Ramos (cell line): ENCODE results near the gene RASGRP3.
"Not testable (repeated sequence)": the region's sequence is repeated elsewhere in the genome, so short reads cannot be mapped to it uniquely, and the experiment has no call there.

Experiments
- in situ Hi-C: fragments of 300-500 bp; cut with MboI; formaldehyde crosslinking; loops from one replicate; pipeline ENCODE4 v1.14.3; 2022; ENCODE audit warnings: low sequenced_read_pairs; ENCODE audit not compliant: unreplicated experiment

The RASGRP3 gene

DNA sequence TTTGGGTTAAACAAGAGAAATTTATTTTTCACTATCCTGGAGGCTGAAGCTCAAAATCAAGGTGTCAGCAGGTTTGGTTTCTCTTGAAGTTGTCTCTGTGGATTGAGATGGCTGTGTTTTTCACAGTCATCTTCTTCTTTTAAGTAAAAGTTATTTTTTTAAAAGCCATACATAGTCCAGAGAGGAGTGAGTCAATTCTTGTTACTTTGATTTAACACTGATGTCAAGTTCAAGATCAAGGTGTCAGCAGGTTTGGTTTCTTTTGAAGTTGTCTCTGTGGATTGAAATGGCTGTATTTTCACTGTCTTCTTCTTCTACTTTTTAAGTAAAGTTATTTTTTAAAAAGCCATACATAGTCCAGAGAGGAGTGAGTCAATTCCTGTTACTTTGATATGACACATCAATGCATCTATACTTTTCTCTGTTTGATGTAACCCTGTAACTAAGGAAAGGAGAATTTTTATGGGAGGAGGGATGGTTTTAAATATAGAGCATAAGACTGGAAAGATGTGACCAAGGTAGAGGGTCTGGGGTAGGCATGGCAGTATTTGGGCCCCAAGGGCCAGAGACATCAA, 22.5 kb upstream of the RASGRP3 start:
- in situ Hi-C loops = no loop called here

DNA sequence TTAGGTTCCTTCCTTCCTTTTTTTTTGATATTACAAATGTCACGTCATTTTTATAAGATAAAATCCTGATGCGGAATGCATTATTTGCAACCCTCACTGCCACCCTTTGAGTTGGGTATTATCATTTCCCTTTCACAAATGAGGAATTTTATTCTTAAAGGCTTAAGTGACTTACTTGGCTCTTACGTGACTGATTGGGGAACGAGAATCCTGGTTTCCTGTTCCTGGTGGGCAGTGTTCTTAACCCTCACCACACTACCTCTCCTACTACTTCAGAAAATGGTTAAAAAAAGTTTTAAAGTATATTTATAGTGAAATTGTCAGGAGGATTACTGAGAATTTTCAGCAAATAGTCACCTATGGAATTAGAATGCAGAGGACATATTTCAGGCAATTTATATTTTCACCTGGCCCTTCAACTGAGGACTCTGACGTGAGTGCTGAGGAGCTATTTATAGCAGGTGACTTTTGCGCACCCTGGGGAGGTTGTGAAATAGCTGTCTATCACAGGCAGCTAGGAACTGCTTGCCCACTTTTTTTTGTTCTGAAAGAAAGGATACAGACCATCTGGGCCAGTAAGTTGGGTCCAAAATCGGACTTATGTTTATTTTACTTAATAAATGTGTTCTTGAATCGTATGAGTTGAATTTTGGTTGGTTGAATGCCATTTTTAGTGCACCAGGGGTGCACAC, 18.7 kb upstream of the RASGRP3 start:
- in situ Hi-C loops = no loop called here

DNA sequence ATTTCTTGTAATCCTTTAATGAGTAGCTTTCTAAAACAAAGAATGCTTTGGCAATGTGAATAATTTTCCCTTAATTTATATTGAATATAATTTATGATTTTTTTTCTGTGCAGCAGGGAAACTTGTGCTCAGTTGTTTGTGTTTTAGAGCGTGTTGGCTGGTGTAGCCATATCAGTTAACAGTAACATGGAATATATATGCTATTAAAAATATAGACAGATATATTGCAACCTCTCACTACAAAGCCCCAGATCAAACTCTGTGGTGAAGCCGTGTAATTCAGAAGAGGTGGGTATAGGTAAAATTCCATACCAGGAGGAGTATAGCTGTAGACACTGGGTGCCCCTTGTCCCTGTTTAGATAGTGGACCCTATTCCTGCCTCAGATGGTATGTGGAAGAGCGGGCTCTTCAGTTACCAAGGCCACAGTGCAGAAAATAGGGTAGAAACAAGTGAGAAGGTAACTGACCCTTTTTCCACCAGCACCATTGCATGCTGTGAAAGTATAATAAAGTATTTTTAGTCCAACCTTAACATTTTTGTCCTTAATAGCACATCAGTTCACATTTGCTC, 18.1 kb upstream of the RASGRP3 start:
- in situ Hi-C loops = no loop called here

DNA sequence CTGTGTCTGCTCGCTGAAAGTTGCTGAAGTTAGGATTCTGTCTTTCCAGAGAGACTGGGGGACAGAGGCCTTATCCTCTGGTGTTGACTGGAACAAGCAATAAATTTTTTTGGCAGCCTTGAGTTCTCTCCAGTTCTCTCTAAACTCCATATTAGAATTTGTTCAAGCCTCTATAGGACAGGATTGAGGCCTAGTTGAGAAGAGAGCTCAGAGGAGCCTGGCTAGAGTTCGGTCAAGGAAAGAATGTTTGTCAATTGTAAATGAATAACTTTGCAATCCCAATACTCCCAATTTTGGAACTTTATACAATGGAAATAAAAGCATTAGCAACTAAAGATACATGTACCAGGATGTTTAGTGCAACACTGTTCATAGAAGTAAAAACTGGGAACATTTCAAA, 16.7 kb upstream of the RASGRP3 start:
- in situ Hi-C loops = no loop called here

DNA sequence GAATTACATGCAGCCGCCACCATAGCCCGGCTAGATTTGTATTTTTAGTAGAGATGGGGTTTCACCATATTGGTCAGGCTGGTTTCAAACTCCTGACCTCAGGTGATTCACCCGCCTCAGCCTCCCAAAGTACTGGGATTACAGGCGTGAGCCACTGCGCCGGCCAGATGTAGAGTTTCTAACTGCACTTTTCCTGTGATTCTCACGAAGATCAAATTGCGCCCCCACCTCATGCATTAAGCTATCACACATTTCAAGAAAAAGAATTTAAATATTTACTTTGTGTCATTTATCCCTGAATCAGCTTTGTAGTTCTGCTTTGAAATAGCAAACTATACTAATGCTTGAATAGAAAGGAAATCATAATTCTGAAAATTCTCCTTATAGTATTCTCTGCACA, 13.9 kb upstream of the RASGRP3 start:
- in situ Hi-C loops = not testable (repeated sequence)

DNA sequence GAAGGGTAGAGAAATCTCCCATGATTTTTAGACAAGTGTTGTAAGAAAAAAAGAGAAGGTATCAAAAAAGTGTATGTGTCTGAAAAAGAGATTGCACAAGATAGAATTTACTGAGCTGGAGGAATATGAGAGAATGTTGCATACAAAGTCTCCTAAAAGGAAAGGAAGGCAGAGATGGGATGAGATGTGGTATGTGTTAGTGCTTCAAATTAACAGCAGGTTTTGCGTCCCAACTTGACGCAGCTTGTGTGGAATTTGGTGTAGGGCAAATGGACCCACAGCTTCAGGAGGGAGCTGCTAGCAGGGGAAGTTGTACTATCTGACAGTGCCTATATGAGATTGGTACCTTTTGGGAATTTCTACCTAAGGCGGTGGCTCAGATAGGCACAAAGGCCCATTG, 9.0 kb upstream of the RASGRP3 start:
- in situ Hi-C loops = no loop called here

DNA sequence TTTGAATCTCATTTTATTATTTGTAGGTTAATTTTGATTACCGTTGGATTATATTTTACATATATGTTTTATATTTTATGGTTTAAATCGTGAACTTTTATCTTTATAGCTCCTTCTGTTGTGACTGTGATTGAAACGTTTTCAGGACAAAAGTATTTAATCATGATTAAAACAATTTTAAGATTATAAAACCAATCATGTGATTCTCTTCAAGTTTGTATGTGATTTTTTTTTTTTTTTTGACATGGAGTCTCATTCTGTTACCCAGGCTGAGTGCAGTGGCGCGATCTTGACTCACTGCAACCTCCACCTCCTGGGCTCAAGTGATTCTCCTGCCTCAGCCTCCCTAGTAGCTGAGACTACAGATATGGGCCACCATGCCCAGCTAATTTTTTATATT, 7.2 kb upstream of the RASGRP3 start:
- in situ Hi-C loops = no loop called here

DNA sequence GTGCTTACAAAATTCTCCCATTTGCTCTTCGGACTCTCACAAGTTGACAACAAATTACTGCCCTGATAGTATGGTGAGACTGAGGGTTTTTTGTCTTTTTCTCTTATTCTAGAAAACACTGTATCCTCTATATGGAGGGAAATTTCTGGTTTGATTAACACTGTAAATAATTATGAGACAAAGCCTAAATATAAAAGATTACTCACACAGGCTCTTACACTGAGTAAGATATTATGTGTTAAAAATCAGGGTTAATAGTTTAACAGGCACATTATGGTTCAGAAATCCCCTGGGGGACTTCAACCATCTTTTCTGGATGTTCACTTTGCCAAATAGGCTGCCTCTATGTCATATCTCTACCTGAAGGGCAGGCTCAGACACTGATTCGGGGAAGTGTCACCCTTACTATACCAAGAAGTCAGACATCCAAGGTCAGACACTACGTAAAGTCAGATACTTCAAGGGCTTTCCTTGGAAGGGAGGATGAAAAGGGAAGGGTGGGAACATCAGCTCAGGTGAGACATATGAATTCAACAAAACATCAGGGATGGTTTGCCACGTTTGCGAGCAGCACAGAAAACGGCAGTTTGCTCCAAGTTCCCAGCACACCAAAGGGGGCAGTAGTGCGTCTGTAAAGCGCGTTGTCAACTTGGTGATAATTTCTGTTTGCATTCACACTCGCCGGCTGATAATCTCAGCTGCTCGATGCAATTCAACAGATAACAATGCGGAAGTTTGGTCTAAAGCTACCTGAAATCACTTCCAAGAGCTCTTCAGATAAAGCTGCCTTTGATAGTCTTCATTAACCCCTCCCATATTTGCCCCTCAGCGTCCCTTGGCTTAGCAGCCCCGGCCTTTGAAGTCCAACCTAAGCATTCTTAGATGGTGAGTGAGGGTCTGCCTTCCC, 972 bp upstream of the RASGRP3 start:
- in situ Hi-C loops = loop anchor here (5.0 to 25.0 kb wide), 3 partner anchors 57 to 388 kb away; no protein-coding TSS in a partner anchor

DNA sequence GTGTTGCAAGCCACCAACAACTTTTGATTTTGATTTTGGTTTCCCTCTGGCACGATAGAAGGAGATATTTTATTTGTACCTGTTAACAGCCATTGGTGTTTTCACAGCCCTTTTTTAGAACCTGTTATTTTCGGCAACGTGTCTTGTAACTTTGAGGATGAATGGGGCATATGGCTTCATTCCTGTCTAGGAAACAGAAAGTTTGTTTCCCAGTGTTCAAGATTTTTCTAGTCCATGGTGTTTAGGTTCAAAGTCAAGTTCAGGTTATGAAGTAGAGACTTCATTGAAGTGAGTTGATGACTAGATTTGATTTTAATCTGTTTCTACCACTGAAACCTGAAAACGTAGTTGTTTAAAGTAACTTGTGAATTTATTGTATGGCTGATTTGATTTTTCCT, 343 bp downstream of the RASGRP3 start:
- in situ Hi-C loops = loop anchor here (5.0 to 25.0 kb wide), 3 partner anchors 56 to 389 kb away; no protein-coding TSS in a partner anchor

DNA sequence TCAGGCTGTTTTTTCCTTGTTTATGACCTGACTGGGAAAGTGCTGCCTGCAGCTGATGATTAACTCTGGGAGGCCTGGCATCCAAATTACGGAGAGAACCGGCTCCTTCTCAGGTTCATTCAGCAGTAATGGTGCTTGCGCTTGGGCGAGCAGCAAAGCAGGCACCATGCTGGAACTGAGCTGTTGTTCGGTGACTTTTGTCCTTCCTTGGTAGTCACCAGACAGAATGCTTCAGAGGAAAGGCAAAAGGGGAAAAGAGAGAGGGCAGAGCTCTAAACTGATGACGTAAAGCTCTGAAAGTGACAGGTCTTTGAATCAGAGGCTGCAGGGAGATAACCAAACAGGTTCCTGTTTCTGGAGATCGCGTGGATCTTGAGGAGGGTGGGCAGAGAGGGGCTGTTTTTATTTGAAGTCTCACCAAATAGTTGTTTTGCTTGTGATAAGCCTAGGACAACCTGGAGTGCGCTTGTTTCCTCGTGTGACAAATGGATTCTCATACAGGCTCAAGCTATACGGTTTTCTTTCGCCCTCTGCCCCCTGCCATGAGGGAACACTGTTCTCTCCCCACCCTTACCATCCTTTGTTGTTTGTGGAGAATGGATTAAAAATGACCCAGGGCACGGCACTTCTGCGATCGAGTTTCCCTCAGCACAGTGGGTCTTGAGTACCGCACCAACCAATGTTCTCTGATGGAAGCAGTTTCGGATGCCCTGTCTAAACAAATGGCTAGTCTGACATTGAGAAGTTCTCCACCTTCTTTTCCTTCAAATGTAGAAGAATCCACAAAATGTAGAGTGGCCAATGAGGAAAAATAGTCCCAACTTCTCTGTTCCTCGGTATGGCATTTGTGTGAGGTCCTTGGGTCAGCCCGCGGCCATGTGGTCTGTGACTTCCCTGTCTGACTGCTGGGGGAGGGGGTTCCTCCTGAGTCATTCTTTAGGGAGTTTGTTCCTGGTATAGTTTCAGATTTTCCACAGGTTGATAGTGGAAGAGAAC, 1.3 kb downstream of the RASGRP3 start:
- in situ Hi-C loops = loop anchor here (5.0 to 25.0 kb wide), 3 partner anchors 55 to 390 kb away; no protein-coding TSS in a partner anchor

DNA sequence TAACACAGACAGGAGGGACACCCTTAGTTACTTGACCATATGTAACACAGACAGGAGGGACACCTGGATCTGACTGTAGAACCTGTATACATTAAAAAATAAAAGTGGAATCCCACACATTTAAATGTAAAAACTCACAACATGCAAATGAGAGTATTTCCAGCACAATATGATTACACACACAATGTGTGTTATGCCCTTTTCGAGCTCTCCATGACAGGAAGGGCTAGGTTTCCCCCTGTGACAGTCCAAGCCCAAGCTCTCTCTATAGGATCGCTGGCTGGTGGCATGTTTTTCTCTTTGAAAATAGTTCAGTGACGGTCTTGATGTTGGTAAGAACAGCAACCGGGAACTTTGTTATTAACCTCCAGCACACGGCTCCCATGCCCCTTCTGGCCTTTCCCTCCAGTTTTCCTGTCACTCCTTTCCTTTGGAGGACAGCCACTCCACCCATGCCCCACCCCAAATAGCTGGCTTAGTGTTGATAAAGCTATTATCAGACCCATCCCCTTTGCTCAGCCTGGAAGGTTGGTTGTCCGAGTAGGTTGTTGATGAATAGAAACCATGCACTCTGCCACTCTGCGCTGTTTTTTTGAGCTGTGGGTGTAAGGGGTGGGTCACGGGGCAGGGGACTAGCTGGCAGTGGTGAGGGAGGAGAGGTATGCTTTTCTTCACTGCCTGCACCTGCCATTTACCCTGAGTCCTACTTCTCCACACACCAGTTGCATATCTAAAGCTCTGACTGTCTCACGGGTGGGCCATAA, 2.7 kb downstream of the RASGRP3 start:
- in situ Hi-C loops = loop anchor here (5.0 to 25.0 kb wide), 3 partner anchors 53 to 392 kb away; no protein-coding TSS in a partner anchor

DNA sequence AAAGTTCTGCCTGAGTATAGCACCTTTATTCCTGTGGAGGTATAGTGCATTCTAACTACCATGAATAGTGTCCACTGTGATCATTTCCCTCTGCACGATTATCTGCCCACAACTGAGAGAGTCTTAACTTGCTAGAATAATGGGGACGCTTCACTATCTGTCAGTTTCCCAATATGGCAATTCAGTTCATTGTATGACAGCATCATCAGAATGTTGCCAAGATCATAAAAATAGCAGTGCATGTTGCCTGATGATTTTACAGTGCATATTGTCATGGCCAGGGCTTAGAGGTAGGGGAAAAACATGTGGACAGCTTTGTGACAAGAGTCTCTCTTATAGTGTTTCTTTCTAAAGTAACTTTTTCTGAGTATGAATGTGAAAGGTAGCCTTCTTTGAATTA, 6.1 kb downstream of the RASGRP3 start:
- in situ Hi-C loops = loop anchor here (25.0 kb wide), 1 partner anchor 395 kb away; no protein-coding TSS in a partner anchor

DNA sequence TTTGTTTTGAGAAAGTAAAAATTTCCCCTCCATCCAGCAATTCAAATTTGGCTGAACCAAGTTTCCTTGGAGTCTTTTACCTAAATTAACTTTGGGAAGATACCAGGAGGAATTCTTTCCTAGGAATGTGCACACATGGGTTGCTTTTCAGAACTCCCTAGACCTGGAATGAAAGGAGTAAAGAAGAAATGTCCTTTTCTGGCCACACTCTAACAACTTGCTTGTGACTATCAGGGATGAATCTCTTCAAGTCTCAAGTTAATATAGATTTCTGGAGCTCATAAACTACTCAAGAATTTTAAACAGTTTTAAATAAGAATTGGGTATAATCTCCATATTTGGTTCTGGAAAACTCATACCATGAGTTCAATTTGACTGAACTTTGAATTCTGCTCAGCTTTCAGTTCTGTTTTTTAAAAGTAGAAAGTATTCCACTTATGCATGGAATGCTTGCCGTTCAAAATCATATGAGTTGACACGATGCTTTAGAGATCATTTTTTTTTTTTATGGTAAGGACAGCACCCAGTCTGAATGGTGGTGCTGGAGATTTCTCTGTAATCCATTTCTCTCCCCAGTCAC, 7.7 kb downstream of the RASGRP3 start:
- in situ Hi-C loops = loop anchor here (25.0 kb wide), 1 partner anchor 397 kb away; no protein-coding TSS in a partner anchor

DNA sequence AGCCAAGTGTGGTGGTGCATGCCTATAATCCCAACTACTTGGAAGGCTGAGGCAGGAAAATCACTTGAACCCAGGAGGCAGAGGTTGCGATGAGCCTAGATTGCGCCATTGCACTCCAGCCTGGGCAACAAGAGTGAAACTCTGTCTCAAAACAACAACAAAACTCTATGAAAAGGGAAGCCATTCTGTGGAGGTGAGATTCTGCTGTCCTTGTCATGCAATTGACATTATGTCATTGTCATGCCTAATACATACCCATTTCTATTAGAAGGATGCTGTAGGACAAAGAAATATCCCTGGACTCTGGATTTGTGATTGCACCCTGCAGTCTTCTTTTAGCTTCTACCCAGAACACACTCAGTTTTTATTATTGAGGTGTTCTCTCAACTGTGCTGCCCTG, 8.6 kb downstream of the RASGRP3 start:
- in situ Hi-C loops = loop anchor here (25.0 kb wide), 1 partner anchor 398 kb away; no protein-coding TSS in a partner anchor

DNA sequence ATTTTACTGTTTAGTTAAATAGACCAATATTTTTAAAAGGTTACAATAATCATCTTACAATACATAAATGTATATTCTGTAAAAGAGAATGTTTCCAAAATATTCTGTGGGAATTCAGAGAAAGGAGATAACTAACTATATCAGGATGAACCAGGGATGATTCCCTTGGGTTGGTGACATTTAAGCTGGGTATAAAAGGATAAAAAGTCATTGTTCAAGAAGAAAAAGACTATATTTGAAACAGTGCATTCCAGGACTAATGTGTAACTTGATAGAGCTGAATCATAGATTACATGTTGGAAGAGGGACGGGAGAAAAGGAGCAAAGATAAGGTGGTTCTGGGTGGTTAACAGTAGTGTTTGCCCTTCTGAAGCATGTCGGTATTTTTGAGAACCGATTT, 10.1 kb downstream of the RASGRP3 start:
- in situ Hi-C loops = loop anchor here (25.0 kb wide), 1 partner anchor 399 kb away; no protein-coding TSS in a partner anchor

DNA sequence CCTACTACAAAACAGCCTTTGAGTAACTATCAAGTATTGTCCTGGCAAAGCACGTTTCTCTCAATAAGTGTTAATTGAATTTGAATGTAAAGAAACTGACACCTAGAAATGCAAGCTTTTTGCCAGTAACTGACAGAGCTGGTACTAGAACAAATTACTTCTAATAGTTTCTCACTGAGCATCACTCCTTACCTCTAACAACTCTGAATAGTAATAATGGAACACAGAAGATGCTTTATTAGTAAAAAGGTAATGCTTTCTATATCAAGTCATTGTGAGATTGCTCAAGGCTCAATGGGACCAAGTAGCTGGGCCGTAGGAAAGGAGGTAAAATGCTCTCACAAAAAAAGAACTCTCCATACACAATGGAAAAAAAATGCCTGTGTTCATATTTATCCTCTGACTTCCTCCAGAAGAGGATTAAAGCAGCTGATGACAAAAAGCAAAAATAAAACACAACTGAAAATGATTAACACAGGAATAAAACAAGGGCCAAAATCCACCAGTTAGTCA, 11.8 kb downstream of the RASGRP3 start:
- in situ Hi-C loops = loop anchor here (25.0 kb wide), 1 partner anchor 401 kb away; no protein-coding TSS in a partner anchor

DNA sequence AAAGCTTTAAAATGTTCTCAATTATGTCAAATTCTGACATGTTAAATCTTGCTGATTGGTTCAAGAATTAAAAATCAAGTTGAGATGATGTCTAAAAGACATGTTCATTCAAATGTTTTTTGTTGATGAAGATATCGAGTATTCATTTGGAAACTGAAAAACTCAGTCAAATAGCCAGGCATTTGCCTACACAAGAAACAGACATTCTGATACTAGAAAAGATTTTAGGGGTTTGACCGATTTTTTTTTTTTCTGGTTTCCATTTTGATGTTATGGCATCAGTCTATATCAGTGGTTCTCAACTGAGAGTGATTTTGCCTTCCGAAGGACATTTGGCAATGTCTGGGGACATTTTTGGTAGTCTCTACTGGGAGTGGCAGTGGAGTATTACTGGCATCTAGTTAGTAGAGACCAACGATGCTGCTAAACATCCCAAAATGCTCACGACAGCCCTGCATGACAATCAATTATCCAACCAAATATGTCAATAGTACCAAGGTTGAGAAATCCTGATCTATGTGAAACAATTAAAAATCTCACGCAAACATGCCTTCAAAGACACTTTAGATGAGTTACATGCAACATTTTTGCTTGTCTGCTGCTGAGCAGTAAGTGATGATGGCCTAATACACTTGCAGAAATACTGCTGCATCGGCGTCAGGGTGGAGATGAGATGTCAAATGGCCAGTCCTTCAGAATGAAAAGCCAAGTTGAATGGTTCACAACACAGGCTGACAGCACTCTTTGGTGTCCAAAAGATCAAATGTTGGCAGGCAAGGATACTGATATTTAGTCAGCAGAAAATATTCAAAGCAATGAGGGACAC, 12.5 kb downstream of the RASGRP3 start:
- in situ Hi-C loops = loop anchor here (25.0 kb wide), 1 partner anchor 402 kb away; no protein-coding TSS in a partner anchor
